ENCODE results near the gene C10orf90. TPM values are rescaled to one million over a fixed set of nuclear protein-coding genes. Genes with fewer than 3 reads are reported as not detected.

C10orf90 gene
- total RNA-seq, 1 experiment from 2014 or later = not detected

DNA sequence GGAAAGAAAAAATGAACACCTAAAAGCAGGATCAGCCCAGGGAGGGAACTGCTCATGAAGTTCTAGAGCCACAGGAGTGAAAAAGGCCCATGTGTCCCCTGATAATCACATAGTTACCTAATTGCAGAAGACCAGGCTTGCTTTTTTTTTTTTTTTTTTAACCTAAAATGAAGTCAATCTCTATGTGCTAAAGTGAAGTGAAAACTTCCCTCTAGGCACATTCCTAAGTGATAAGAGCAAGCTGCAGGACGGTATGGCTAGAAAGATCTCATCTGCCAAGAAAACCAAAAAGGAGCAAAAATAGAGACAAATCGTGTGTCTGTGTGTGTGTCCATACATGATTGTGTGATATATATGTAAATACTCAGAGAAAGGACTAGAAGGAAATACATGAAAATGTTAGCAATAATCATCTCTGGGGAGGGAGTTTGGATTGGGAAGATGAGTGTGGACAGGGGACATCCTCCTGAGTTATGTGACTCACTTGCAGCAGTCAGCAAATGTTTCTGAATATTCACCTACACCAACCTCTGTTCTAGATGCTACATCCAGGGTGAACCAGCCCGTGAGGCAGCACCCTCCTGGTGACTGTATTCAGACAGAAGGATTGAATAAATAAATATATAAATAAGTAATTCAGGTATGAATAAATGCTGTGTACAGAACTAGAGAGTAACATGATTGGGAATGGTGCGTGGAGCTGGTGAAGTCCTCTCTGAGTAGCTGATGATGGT lies 76.4 kb downstream of the C10orf90 start:
- ChIA-PET POLR2A (no interaction called here), CTCF (interaction anchor here (0.6 kb wide), 1 partner anchor 268 kb away, joined by 3 read pairs; no protein-coding TSS in a partner anchor)
- no peak for DNase-seq (ENCODE audit: unreplicated experiment)
- Mint-ChIP-seq H3K4me1 (ENCODE audit: insufficient read depth, unreplicated experiment) (no peaks in the 10 kb centered on the region), H3K36me3 (ENCODE audit: insufficient read depth, unreplicated experiment) (no peaks in the 10 kb centered on the region), H3K9me3 (ENCODE audit: unreplicated experiment) (no peaks in the 10 kb centered on the region), H3K27me3 (ENCODE audit: insufficient read depth, unreplicated experiment) (peaks cover 26% of the 10 kb centered on the region), H3K27ac (ENCODE audit: low read depth, unreplicated experiment) (no peak overlapping the region), H3K4me3 (ENCODE audit: unreplicated experiment) (no peak overlapping the region)
- no TSS peak for BruUV-seq (replicated peaks)
- intact Hi-C loops (cut with micrococcal nuclease) = loop anchor here (10.0 kb wide), 1 partner anchor 609 kb away; no protein-coding TSS in a partner anchor
- TF ChIP-seq, protein P1, sequence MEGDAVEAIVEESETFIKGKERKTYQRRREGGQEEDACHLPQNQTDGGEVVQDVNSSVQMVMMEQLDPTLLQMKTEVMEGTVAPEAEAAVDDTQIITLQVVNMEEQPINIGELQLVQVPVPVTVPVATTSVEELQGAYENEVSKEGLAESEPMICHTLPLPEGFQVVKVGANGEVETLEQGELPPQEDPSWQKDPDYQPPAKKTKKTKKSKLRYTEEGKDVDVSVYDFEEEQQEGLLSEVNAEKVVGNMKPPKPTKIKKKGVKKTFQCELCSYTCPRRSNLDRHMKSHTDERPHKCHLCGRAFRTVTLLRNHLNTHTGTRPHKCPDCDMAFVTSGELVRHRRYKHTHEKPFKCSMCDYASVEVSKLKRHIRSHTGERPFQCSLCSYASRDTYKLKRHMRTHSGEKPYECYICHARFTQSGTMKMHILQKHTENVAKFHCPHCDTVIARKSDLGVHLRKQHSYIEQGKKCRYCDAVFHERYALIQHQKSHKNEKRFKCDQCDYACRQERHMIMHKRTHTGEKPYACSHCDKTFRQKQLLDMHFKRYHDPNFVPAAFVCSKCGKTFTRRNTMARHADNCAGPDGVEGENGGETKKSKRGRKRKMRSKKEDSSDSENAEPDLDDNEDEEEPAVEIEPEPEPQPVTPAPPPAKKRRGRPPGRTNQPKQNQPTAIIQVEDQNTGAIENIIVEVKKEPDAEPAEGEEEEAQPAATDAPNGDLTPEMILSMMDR (IDR thresholded peaks at IDR 0.05; ENCODE audit: unreplicated experiment) = no peak

DNA sequence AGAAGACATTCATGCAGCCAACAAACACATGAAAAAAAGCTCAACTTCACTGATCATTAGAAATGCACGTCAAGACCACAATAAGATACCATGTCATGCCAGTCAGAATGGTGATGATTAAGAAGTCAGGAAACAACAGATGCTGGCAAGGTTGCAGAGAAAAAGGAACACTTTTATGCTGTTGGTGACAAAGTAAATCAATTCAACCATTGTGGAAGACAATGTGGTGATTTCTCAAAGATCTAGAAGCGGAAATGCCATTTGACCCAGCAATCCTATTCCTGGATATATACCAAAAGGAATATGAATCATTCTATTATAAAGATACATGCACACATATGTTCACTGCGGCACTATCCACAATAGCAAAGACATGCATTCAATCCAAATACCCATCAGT lies 77.6 kb downstream of the C10orf90 start:
- no peaks in the 10 kb centered on the region for H3K4me1 Mint-ChIP-seq (ENCODE audit: insufficient read depth, unreplicated experiment)
- intact Hi-C loops (cut with micrococcal nuclease) = loop anchor here (10.0 kb wide), 1 partner anchor 608 kb away; no protein-coding TSS in a partner anchor
- BruUV-seq (replicated peaks) = no TSS peak
- ChIA-PET POLR2A (no interaction called here), CTCF (no interaction called here)
- peak; percentile 29 for DNase-seq (ENCODE audit: unreplicated experiment)
- TF ChIP-seq, protein P1 (IDR thresholded peaks at IDR 0.05; ENCODE audit: unreplicated experiment) = no peak
- H3K4me3 Mint-ChIP-seq (ENCODE audit: unreplicated experiment) = no peak overlapping the region
- H3K9me3 Mint-ChIP-seq (ENCODE audit: unreplicated experiment) = no peaks in the 10 kb centered on the region
- no peak overlapping the region for H3K27ac Mint-ChIP-seq (ENCODE audit: low read depth, unreplicated experiment)
- H3K36me3 Mint-ChIP-seq (ENCODE audit: insufficient read depth, unreplicated experiment) = no peaks in the 10 kb centered on the region
- peaks cover 26% of the 10 kb centered on the region for H3K27me3 Mint-ChIP-seq (ENCODE audit: insufficient read depth, unreplicated experiment)

DNA sequence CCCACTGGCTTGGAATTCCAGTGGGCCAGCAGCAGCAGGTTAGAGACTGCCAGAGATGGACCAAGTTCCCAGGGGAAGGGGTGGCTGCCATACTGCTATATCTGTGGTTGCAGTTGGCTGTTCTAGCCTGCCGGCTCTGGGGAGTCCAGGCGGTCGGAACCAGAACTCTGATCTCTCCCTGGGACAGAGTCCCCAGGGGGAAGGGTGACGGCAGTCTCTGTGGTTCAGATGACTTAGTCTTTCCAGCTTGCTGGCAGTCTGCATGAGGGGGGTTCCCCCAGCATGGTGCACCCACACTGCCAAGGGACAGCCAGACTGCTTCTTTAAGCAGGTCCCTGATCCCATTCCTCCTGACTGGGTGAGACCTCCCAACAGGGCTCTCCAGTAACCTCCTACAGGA lies 82.5 kb downstream of the C10orf90 start:
- intact Hi-C loops (cut with micrococcal nuclease) = no loop called here
- Mint-ChIP-seq H3K9me3 (ENCODE audit: unreplicated experiment) (no peaks in the 10 kb centered on the region), H3K4me1 (ENCODE audit: insufficient read depth, unreplicated experiment) (no peaks in the 10 kb centered on the region), H3K36me3 (ENCODE audit: insufficient read depth, unreplicated experiment) (no peaks in the 10 kb centered on the region), H3K27me3 (ENCODE audit: insufficient read depth, unreplicated experiment) (peaks cover 41% of the 10 kb centered on the region), H3K27ac (ENCODE audit: low read depth, unreplicated experiment) (no peak overlapping the region), H3K4me3 (ENCODE audit: unreplicated experiment) (no peak overlapping the region)
- ChIA-PET POLR2A (interaction anchor here (0.7 kb wide), 1 partner anchor 565 kb away, joined by 3 read pairs; no protein-coding TSS in a partner anchor), CTCF (no interaction called here)
- no TSS peak for BruUV-seq (replicated peaks)
- TF ChIP-seq, protein P1 (IDR thresholded peaks at IDR 0.05; ENCODE audit: unreplicated experiment) = no peak
- DNase-seq (ENCODE audit: unreplicated experiment) = no peak

DNA sequence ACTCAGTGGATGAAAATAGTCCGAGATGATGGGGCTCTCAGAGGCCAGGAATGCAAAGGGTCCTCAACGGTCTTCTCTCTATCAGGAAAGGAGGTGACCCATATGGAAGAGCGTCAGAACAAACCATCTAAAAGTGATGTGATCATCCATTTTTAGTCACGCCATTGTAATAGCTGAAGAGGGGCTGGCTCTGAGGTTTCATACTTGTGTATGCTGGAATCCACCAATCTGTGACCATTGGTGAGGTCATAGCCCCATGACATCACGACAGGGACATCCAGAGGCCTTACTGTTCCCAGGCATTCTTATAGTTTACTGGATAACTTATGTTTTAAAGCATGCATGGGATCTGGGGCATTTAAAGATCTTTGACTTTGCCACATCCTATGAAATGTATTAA lies 83.6 kb downstream of the C10orf90 start:
- BruUV-seq (replicated peaks) = no TSS peak
- Mint-ChIP-seq H3K9me3 (ENCODE audit: unreplicated experiment) (no peaks in the 10 kb centered on the region), H3K4me3 (ENCODE audit: unreplicated experiment) (no peak overlapping the region), H3K27ac (ENCODE audit: low read depth, unreplicated experiment) (no peak overlapping the region), H3K27me3 (ENCODE audit: insufficient read depth, unreplicated experiment) (peaks cover 51% of the 10 kb centered on the region), H3K4me1 (ENCODE audit: insufficient read depth, unreplicated experiment) (no peaks in the 10 kb centered on the region), H3K36me3 (ENCODE audit: insufficient read depth, unreplicated experiment) (no peaks in the 10 kb centered on the region)
- CTCF ChIA-PET = no interaction called here
- DNase-seq (ENCODE audit: unreplicated experiment) = no peak
- intact Hi-C loops (cut with micrococcal nuclease) = no loop called here
- POLR2A ChIA-PET = no interaction called here
- TF ChIP-seq, protein P1 (IDR thresholded peaks at IDR 0.05; ENCODE audit: unreplicated experiment) = no peak
